COLO829 (cell line): ENCODE data around the gene TBC1D20.
"Not testable (repeated sequence)": the region's sequence is repeated elsewhere in the genome, so short reads cannot be mapped to it uniquely, and the experiment has no call there.

Experiments
- DNase-seq: peaks from one replicate; pipeline ENCODE4 v3.0.0; 2012; ENCODE audit warnings: low spot score

The TBC1D20 gene

GRCh38 chr20:475463-476357, 13.4 kb upstream of the TBC1D20 start:
- DNase-seq: no peak

- no peak for DNase-seq
These were observed 12.2 kb upstream of the TBC1D20 start for GRCh38 chr20:474581-474980.

GRCh38 chr20:472889-473292, 10.6 kb upstream of the TBC1D20 start:
- DNase-seq: no peak

GRCh38 chr20:472137-472846, 10.0 kb upstream of the TBC1D20 start:
- no peak for DNase-seq

GRCh38 chr20:469746-470490, 7.6 kb upstream of the TBC1D20 start:
- DNase-seq: no peak

- DNase-seq: no peak
These were observed 5.4 kb upstream of the TBC1D20 start for GRCh38 chr20:467755-468154.

- DNase-seq: peak; percentile 32
These were observed 807 bp downstream of the TBC1D20 start for GRCh38 chr20:461254-462198.

- peak; percentile 80 for DNase-seq
These were observed 1.6 kb downstream of the TBC1D20 start for GRCh38 chr20:460707-461106.

- DNase-seq: no peak
These were observed 2.2 kb downstream of the TBC1D20 start for GRCh38 chr20:460180-460579.

- DNase-seq: no peak
These were observed 3.6 kb downstream of the TBC1D20 start for GRCh38 chr20:458776-459175.

- DNase-seq: no peak
These were observed 7.4 kb downstream of the TBC1D20 start for GRCh38 chr20:454951-455350.

- DNase-seq: not testable (repeated sequence)
These were observed 10.3 kb downstream of the TBC1D20 start for GRCh38 chr20:452021-452420.

GRCh38 chr20:445514-446336, 16.6 kb downstream of the TBC1D20 start:
- no peak for DNase-seq

GRCh38 chr20:444862-445426, 17.4 kb downstream of the TBC1D20 start:
- DNase-seq: no peak

GRCh38 chr20:444117-444516, 18.2 kb downstream of the TBC1D20 start:
- no peak for DNase-seq

- DNase-seq: no peak
These were observed 19.0 kb downstream of the TBC1D20 start for GRCh38 chr20:443223-443775.

GRCh38 chr20:440636-441035, 21.7 kb downstream of the TBC1D20 start:
- no peak for DNase-seq

- no peak for DNase-seq
These were observed 22.2 kb downstream of the TBC1D20 start for GRCh38 chr20:440148-440547.

- no peak for DNase-seq
These were observed 23.5 kb downstream of the TBC1D20 start for GRCh38 chr20:438571-439469.
